ENCODE results near the gene EBNA1BP2.

Gene EBNA1BP2

DNA sequence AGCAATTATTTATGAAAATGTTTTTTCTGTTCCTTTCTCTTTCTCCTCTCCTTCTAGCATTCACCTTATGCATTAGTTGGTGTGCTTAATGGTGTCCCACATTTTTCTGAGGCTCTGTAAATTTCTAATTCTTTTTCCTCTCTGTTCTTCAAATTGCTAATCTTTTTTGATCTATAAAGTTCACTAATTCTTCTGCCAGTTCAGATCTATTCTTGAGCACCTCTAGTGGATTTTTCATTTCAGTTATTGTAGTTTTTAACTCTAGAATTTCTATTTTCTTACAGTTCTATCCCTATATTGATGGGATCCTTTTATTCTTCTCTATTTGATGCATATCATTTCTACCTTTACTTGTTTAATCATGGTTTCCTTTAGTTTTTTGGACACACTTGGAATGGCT is 22.4 kb upstream of the EBNA1BP2 start:
- H3K4me3 ChIP-seq (ENCODE audit: low read depth, low read length): no peak overlapping the region
- no peak overlapping the region for H3K4me2 ChIP-seq (ENCODE audit: low read length)
- no peak overlapping the region for H2AFZ ChIP-seq
- TF ChIP-seq, protein P1, sequence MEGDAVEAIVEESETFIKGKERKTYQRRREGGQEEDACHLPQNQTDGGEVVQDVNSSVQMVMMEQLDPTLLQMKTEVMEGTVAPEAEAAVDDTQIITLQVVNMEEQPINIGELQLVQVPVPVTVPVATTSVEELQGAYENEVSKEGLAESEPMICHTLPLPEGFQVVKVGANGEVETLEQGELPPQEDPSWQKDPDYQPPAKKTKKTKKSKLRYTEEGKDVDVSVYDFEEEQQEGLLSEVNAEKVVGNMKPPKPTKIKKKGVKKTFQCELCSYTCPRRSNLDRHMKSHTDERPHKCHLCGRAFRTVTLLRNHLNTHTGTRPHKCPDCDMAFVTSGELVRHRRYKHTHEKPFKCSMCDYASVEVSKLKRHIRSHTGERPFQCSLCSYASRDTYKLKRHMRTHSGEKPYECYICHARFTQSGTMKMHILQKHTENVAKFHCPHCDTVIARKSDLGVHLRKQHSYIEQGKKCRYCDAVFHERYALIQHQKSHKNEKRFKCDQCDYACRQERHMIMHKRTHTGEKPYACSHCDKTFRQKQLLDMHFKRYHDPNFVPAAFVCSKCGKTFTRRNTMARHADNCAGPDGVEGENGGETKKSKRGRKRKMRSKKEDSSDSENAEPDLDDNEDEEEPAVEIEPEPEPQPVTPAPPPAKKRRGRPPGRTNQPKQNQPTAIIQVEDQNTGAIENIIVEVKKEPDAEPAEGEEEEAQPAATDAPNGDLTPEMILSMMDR (IDR thresholded peaks at IDR 0.05): no peak
- no peaks in the 10 kb centered on the region for H3K4me1 ChIP-seq
- no peaks in the 10 kb centered on the region for H3K27me3 ChIP-seq (ENCODE audit: control insufficient read depth, insufficient read depth, low read length)
- H3K9me3 ChIP-seq (ENCODE audit: control insufficient read depth, low read length): no peaks in the 10 kb centered on the region
- no peaks in the 10 kb centered on the region for H3K36me3 ChIP-seq (ENCODE audit: control insufficient read depth, insufficient read depth, low read length)
- no peak overlapping the region for H3K27ac ChIP-seq
- H3K79me2 ChIP-seq: no peaks in the 10 kb centered on the region
- H3K9ac ChIP-seq: no peak overlapping the region

DNA sequence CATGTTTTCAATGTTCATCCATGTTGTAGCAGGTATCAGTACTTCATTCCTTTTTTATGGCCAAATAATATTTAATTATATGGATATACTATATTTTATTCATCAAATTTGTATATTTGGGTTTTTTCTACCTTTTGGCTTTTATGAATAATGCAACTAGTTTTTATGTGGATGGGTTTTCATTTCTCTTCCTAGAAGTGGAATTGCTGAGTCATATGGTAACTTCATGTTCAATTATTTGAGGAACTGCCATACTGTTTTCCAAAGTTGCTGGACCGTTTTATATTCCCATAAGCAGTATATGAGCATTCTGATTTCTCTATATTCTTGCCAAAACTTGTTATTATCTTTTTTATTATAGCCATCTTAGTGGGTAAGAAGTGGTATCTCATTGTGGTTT is 16.0 kb upstream of the EBNA1BP2 start:
- Histone ChIP-seq H3K4me3 (ENCODE audit: low read depth, low read length) (no peak overlapping the region), H3K9ac (no peak overlapping the region), H3K27ac (no peak overlapping the region), H3K79me2 (no peaks in the 10 kb centered on the region), H3K4me2 (ENCODE audit: low read length) (no peak overlapping the region), H2AFZ (no peak overlapping the region), H3K36me3 (ENCODE audit: control insufficient read depth, insufficient read depth, low read length) (no peaks in the 10 kb centered on the region), H3K27me3 (ENCODE audit: control insufficient read depth, insufficient read depth, low read length) (no peaks in the 10 kb centered on the region), H3K4me1 (no peaks in the 10 kb centered on the region), H3K9me3 (ENCODE audit: control insufficient read depth, low read length) (no peaks in the 10 kb centered on the region)
- TF ChIP-seq, protein P1 (IDR thresholded peaks at IDR 0.05): no peak

DNA sequence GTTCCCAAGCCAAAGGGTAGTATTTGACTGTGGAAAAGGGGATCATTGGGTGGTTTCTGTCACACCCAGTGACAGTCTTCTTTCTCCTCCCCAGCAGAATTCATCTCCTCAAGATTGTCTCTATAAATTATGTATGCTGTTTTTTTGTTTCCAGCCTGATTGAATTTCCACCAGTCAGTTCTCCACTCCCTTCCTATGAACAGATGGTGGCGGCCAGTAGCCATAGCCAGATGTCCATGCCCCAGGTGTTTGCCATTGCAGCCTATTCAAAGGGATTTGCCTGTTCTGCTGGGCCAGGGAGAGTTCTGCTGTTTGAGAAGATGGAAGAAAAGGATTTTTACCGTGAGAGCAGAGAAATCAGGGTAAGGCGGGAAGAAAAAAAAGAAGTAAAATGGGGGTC is 12.9 kb upstream of the EBNA1BP2 start:
- no peaks in the 10 kb centered on the region for H3K27me3 ChIP-seq (ENCODE audit: control insufficient read depth, insufficient read depth, low read length)
- no peaks in the 10 kb centered on the region for H3K4me1 ChIP-seq

DNA sequence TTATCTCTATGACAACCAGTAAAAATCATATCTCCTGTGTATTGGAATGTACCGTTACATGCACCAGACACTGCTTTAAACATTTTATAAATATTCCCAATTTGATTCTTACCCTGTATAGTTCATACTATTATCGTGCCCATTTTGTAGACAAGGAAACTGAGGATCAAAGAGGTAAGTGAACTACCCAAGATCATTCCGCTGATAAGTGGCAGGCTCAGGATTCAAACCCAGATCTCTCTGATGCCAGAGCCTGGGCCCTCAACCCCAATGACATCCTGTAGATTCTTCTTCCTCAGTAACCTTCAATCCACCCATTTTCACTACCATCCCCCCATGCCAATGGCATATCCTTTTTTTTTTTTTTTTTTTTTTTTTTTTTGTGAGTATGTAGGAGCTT is 12.3 kb upstream of the EBNA1BP2 start:
- TF ChIP-seq, protein P1 (IDR thresholded peaks at IDR 0.05): no peak
- Histone ChIP-seq H3K27ac (no peak overlapping the region), H3K9ac (no peak overlapping the region), H3K4me1 (no peaks in the 10 kb centered on the region), H3K9me3 (ENCODE audit: control insufficient read depth, low read length) (no peaks in the 10 kb centered on the region), H3K36me3 (ENCODE audit: control insufficient read depth, insufficient read depth, low read length) (no peaks in the 10 kb centered on the region), H3K27me3 (ENCODE audit: control insufficient read depth, insufficient read depth, low read length) (no peaks in the 10 kb centered on the region), H2AFZ (no peak overlapping the region), H3K4me3 (ENCODE audit: low read depth, low read length) (no peak overlapping the region), H3K4me2 (ENCODE audit: low read length) (no peak overlapping the region), H3K79me2 (no peaks in the 10 kb centered on the region)

More for the DNA sequence above, 12.9 kb upstream of the EBNA1BP2 start:
- no peak overlapping the region for H3K4me2 ChIP-seq (ENCODE audit: low read length)
- no peak overlapping the region for H2AFZ ChIP-seq
- no peak overlapping the region for H3K9ac ChIP-seq
- H3K79me2 ChIP-seq: no peaks in the 10 kb centered on the region
- no peaks in the 10 kb centered on the region for H3K36me3 ChIP-seq (ENCODE audit: control insufficient read depth, insufficient read depth, low read length)
- H3K9me3 ChIP-seq (ENCODE audit: control insufficient read depth, low read length): no peaks in the 10 kb centered on the region
- no peak overlapping the region for H3K27ac ChIP-seq
- TF ChIP-seq, protein P1 (IDR thresholded peaks at IDR 0.05): no peak
- H3K4me3 ChIP-seq (ENCODE audit: low read depth, low read length): no peak overlapping the region

DNA sequence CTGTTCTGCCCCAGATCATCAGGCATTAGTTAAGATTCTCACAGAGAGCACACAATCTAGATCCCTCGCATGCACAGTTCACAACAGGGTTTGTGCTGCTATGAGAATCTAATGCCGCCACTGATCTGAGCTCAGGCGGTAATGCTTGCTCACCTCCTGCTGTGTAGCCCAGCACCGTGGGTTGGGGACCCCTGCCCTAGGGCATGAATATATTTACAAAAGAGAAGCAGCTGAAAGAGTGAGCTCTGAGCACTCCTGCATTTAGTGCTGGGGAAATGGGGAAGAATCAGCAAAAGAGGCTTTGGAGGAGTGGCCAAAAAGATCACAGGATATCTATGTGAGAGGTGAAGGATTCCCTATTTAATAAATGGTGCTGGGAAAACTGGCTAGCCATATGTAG is 5.6 kb upstream of the EBNA1BP2 start:
- TF ChIP-seq, protein P1 (IDR thresholded peaks at IDR 0.05): no peak
- Histone ChIP-seq H3K36me3 (ENCODE audit: control insufficient read depth, insufficient read depth, low read length) (no peaks in the 10 kb centered on the region), H3K9ac (no peak overlapping the region), H3K27ac (no peak overlapping the region), H3K79me2 (no peaks in the 10 kb centered on the region), H3K4me1 (no peaks in the 10 kb centered on the region), H3K9me3 (ENCODE audit: control insufficient read depth, low read length) (no peaks in the 10 kb centered on the region), H3K4me3 (ENCODE audit: low read depth, low read length) (no peak overlapping the region), H2AFZ (no peak overlapping the region), H3K27me3 (ENCODE audit: control insufficient read depth, insufficient read depth, low read length) (no peaks in the 10 kb centered on the region), H3K4me2 (ENCODE audit: low read length) (no peak overlapping the region)

Measured in parathyroid adenoma (tissue), 2 donors.